Central memory CD8-positive, alpha-beta T cell (primary cell): Measurements from ENCODE around the gene BABAM2.

Experiments used
- ATAC-seq: fragments of 150-1000 bp; cut with Tn5 transposase; replicated peaks from 2 replicates; pipeline ENCODE4 v1.10.0; 2022; ENCODE audit warnings: mild to moderate bottlenecking, moderate FRiP score, moderate number of reproducible peaks; ENCODE audit not compliant: poor library complexity, severe bottlenecking; ENCODE audit errors: extremely low read depth
- DNase-seq, 2 donors: peaks; one replicate each; pipeline ENCODE4 v3.0.0; 2021; ENCODE audit warnings: low spot score in 2 of 2
- H3K27ac Mint-ChIP-seq: one replicate; pipeline ENCODE4 v1.8.0; 2022; ENCODE audit warnings: low read depth, mild to moderate bottlenecking, moderate library complexity, mixed read lengths
- H3K27me3 Mint-ChIP-seq: one replicate; pipeline ENCODE4 v1.8.0; 2022; ENCODE audit warnings: mixed read lengths
- H3K36me3 Mint-ChIP-seq: one replicate; pipeline ENCODE4 v1.8.0; 2022; ENCODE audit warnings: mild to moderate bottlenecking, moderate library complexity, mixed read lengths; ENCODE audit not compliant: insufficient read depth
- H3K4me1 Mint-ChIP-seq: one replicate; pipeline ENCODE4 v1.8.0; 2022; ENCODE audit warnings: mixed read lengths
- H3K4me3 Mint-ChIP-seq: one replicate; pipeline ENCODE4 v1.8.0; 2022; ENCODE audit warnings: mild to moderate bottlenecking, moderate library complexity, mixed read lengths
- H3K9me3 Mint-ChIP-seq: one replicate; pipeline ENCODE4 v1.8.0; 2022; ENCODE audit warnings: mixed read lengths

The BABAM2 gene

DNA sequence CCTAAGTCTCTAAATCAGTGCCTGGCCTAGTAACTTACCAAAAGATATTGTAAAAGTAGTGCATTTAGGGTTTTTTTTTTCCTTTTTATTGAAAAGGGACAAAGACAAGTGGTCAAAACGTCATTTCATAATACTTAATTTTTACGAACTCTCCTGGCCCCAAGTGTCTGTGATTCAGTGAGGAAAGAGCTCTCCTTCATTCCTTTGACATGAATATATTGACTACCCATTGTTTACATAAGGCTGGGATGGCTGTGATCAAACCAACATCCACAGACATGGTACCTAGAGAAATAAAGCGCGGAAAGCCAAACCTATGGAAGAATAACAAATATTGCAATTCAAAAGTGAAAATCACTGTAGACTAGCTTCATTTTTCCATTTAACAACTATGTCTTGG, 198.4 kb downstream of the BABAM2 start:
- H3K4me3 Mint-ChIP-seq = no peak overlapping the region

DNA sequence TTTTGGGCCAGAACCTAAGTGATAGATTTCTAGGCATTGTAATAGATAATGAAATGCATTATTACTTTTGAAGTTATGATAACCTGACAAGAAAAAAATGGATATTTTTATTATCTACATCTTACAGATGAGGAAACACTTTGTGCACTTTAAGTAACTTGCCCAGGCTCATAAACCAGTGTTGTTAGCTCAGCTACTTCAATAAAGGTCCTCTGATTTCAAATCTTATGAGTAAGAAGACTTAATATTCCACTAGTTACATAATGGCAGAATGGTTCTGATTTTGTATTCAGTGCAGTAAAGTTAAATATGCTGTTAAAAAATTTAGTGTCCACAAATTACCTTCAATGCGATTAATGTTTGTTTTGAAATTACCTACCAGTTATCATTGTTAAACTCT, 199.0 kb downstream of the BABAM2 start:
- H3K36me3 Mint-ChIP-seq = no peaks in the 10 kb centered on the region
- no peaks in the 10 kb centered on the region for H3K27me3 Mint-ChIP-seq
- peaks cover 5% of the 10 kb centered on the region for H3K4me1 Mint-ChIP-seq
- DNase-seq (no peak), ATAC-seq (no peak)
- no peaks in the 10 kb centered on the region for H3K9me3 Mint-ChIP-seq
- no peak overlapping the region for H3K4me3 Mint-ChIP-seq
- no peak overlapping the region for H3K27ac Mint-ChIP-seq

More for the DNA sequence above, 198.4 kb downstream of the BABAM2 start:
- Mint-ChIP-seq H3K27ac (no peak overlapping the region), H3K27me3 (no peaks in the 10 kb centered on the region), H3K36me3 (no peaks in the 10 kb centered on the region), H3K4me1 (peaks cover 5% of the 10 kb centered on the region), H3K9me3 (no peaks in the 10 kb centered on the region)
- ATAC-seq = no peak
- no peak for DNase-seq

DNA sequence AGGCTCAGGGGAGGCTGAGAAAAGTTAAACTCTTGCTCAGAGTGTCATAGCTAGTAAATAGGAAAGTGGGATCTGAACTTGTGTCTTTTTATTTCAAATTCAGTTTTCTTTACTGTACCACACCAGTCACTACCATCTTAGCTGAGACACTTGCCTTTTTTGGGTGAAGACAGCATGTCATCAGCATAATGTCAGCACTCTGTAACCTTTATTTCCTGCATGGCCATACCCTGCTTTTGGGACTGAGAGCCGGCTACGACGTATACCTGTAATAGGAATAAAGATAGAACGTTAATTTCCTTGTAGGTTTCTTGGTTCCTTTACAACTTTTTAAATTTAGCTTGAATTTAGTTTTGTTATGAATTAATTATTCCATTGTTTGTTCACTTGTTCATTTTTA, 202.8 kb downstream of the BABAM2 start:
- H3K4me1 Mint-ChIP-seq = peaks cover 5% of the 10 kb centered on the region
- H3K27ac Mint-ChIP-seq = no peak overlapping the region
- ATAC-seq = no peak
- no peaks in the 10 kb centered on the region for H3K9me3 Mint-ChIP-seq
- DNase-seq = no peak
- no peak overlapping the region for H3K4me3 Mint-ChIP-seq
- no peaks in the 10 kb centered on the region for H3K36me3 Mint-ChIP-seq
- H3K27me3 Mint-ChIP-seq = no peaks in the 10 kb centered on the region

DNA sequence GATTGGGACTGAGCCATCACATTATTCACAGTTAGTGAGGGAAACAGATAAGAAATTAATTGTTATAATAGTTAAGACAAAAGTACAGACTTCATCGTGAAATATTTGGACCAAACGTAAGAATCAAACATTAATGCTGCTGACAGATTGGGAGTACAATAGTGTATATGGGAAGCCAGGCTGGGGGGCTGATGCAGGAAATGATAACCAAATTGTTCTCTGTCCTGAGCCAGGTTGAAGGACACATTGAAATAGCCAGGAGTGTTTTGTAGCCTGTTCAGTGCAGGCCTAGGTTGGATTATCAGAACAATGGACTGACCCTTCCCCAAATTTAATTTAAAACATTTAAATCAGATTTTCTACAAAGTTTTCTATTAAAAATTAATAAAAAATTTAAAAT, 203.2 kb downstream of the BABAM2 start:
- H3K36me3 Mint-ChIP-seq = no peaks in the 10 kb centered on the region
- no peak overlapping the region for H3K4me3 Mint-ChIP-seq
- no peaks in the 10 kb centered on the region for H3K27me3 Mint-ChIP-seq
- H3K9me3 Mint-ChIP-seq = no peaks in the 10 kb centered on the region
- no peak overlapping the region for H3K27ac Mint-ChIP-seq
- no peak for DNase-seq
- no peak for ATAC-seq
- peaks cover 5% of the 10 kb centered on the region for H3K4me1 Mint-ChIP-seq

DNA sequence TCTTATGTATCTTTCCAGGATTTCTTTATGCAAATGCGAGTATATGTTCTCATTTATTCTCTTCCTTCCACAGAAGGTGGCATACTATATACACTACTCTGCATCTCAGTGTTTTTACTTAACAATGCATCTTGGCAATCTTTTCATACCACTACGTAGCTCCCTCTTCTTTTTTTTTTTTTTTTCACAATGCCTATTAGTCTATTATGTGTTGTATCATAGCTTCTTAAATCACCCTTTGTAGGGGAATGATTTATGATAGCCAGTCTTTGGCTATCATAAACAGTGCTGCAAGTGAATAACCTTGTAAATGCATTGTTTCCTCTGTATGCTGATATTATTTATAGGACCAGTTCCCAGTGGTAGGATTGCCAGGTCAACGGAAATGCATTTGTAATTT, 204.2 kb downstream of the BABAM2 start:
- no peak for ATAC-seq
- Mint-ChIP-seq H3K36me3 (no peaks in the 10 kb centered on the region), H3K27me3 (no peaks in the 10 kb centered on the region), H3K4me1 (peaks cover 5% of the 10 kb centered on the region), H3K27ac (no peak overlapping the region), H3K9me3 (no peaks in the 10 kb centered on the region), H3K4me3 (no peak overlapping the region)
- no peak for DNase-seq

DNA sequence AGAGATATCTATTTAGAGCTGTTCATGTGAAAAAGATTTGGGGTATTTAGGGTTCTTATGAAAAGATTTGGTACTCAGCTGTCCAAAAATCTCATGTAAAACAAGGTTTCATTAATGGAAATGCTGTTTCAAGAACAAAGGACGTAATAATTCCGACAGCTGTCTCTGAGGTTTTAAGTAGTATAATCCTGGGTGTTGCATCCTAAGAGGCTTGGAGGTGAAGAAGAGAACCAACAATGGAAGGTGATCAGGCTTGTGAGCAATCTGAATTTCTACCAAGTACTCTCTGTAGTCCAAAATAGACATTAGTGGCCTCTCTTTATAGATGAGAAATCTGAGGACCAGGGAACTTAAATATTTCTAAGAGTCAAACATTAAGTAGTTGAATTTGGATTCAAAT, 205.1 kb downstream of the BABAM2 start:
- Mint-ChIP-seq H3K9me3 (no peaks in the 10 kb centered on the region), H3K27ac (no peak overlapping the region), H3K4me3 (no peak overlapping the region), H3K4me1 (peaks cover 5% of the 10 kb centered on the region), H3K27me3 (no peaks in the 10 kb centered on the region), H3K36me3 (no peaks in the 10 kb centered on the region)
- ATAC-seq = no peak
- DNase-seq = no peak

DNA sequence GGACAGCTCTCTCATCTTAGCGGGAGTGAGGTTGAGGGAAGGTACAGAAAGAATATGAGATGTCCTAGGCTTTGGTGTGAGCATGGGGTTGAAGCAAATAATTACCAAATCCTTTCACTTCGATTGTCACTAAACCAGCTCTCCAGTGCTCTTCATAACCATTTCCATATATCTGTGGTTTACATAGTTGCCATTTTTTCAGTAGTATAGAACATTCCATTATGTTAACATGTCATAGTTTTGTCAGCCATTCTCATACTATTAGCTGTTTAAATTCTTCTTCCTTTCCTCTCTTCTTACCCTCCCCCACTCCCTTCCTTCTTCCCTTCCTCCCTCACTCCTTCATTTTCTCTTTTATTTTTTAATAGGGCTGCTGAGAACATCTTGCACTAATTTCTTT, 205.9 kb downstream of the BABAM2 start:
- H3K4me3 Mint-ChIP-seq = no peak overlapping the region
- H3K4me1 Mint-ChIP-seq = peaks cover 5% of the 10 kb centered on the region
- DNase-seq (no peak), ATAC-seq (no peak)
- H3K36me3 Mint-ChIP-seq = no peaks in the 10 kb centered on the region
- no peaks in the 10 kb centered on the region for H3K27me3 Mint-ChIP-seq
- H3K9me3 Mint-ChIP-seq = no peaks in the 10 kb centered on the region
- H3K27ac Mint-ChIP-seq = no peak overlapping the region

DNA sequence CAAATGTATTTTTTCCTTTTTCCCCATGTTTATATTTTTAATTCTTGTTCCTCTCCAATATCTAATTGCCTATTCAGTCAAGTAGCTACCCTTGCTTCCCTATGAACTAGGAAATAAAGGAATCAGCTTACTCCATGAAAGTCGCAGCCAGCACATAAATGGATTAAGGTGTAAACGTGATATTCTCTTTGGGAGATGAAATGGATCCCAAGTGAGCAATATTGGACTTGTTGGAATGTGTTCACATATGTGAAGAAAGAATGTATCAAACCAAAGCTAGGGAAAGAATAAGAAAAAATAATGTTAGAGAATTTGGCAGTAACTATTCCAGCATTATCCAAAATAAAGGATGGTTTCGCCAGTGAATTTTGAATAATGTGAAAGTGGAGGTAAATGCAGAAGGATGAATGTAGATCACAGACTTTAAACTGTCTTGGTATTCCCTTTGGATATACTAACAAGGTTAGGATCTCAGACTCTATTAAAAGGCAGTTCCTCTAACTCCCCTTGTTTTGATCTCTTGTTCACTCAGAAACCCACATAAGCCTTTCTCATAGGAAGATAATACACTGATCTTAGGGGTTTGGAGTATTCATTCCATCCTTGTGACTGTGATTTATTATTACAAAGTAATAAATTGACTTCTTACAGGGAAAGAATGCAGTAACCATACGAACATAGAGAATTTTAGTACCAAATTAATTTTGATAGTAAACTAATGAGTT, 208.1 kb downstream of the BABAM2 start:
- H3K36me3 Mint-ChIP-seq = no peaks in the 10 kb centered on the region
- H3K4me3 Mint-ChIP-seq = no peak overlapping the region
- no peak for DNase-seq
- no peaks in the 10 kb centered on the region for H3K4me1 Mint-ChIP-seq
- H3K27me3 Mint-ChIP-seq = no peaks in the 10 kb centered on the region
- no peak overlapping the region for H3K27ac Mint-ChIP-seq
- H3K9me3 Mint-ChIP-seq = no peaks in the 10 kb centered on the region
- no peak for ATAC-seq

DNA sequence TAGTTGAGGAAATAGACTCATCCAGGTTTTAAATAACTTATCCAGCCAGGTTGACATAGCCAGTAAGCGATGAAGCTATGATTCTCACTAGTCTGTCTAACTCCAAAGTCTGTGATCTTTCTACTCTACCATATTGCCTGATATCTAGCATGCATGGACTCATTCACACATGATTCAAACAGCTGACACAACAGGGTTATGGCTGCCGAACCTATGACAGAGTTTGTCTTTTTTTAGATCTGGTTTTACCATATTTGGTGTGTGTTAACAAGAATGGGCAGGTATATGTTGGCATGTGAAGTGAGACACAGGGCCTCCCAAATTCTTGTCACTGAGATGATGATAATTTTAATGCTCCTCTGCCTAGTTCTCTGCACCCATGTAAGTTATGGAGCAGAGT, 210.6 kb downstream of the BABAM2 start:
- ATAC-seq = no peak
- H3K27me3 Mint-ChIP-seq = no peaks in the 10 kb centered on the region
- H3K4me1 Mint-ChIP-seq = no peaks in the 10 kb centered on the region
- no peak overlapping the region for H3K4me3 Mint-ChIP-seq
- no peak for DNase-seq
- no peaks in the 10 kb centered on the region for H3K9me3 Mint-ChIP-seq
- no peaks in the 10 kb centered on the region for H3K36me3 Mint-ChIP-seq
- H3K27ac Mint-ChIP-seq = no peak overlapping the region

DNA sequence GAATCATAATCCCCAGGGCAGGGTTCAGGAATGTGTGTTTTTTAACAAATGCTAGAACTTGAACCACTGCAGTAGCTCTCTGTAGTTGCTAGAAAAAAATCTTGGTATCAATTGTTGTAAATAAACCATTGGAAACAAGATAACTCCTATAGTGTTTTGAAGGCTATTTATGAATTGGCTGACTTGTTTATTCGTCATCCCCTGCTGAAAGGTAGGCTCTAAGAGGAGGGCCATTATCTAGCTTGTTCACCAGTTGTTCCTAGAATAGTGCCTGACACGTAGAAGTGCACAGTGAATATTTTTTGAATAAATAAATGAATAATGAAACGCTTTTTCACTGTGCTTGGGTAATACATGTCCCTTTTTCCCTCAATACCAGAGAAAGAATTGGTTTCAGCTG, 211.4 kb downstream of the BABAM2 start:
- no peak for ATAC-seq
- Mint-ChIP-seq H3K4me1 (no peaks in the 10 kb centered on the region), H3K4me3 (no peak overlapping the region), H3K9me3 (no peaks in the 10 kb centered on the region), H3K36me3 (no peaks in the 10 kb centered on the region), H3K27me3 (no peaks in the 10 kb centered on the region), H3K27ac (no peak overlapping the region)
- no peak for DNase-seq

DNA sequence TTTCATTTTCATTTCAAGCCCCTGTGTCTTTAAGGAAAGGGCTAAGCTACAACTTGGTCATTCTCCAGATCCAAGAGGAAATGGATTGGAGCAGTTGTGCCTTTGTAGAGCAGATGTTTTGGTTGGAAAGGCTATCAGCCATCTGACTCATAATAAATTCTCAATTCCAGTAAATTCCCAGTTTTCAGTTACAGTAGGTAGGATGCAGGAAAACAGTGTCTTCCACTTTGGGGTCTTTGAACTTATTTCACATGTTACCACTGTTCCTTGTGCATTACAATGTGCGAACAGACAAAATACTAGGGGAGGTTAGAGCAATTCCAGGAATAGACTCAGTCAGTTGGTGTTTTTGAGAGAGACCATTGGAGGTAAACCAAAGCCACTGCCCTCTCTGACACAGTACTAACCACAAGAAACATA, 211.9 kb downstream of the BABAM2 start:
- no peaks in the 10 kb centered on the region for H3K27me3 Mint-ChIP-seq
- no peak for DNase-seq
- H3K36me3 Mint-ChIP-seq = no peaks in the 10 kb centered on the region
- H3K4me1 Mint-ChIP-seq = no peaks in the 10 kb centered on the region
- no peak overlapping the region for H3K27ac Mint-ChIP-seq
- H3K9me3 Mint-ChIP-seq = no peaks in the 10 kb centered on the region
- H3K4me3 Mint-ChIP-seq = no peak overlapping the region
- ATAC-seq = no peak

DNA sequence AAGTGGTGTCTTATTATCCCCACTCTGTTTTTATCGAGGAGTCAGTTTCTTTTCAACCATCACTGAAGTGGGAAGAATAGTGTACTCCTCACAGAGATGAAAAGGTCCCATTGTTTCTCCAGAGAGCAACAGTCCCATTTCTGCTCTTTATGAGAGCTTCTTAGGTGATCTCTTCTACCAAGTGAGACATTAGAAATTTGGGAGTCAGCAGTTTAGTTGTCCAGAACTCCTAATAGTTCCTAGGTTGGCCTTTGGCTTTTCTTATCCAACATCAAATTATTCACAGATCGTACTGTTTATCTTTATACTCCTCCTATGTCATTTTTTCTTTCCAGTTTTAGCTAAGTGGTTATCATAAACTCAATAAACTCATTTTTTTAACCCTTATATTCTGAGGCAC, 213.1 kb downstream of the BABAM2 start:
- H3K27ac Mint-ChIP-seq = no peak overlapping the region
- no peaks in the 10 kb centered on the region for H3K4me1 Mint-ChIP-seq
- ATAC-seq (no peak), DNase-seq (no peak)
- H3K36me3 Mint-ChIP-seq = no peaks in the 10 kb centered on the region
- no peaks in the 10 kb centered on the region for H3K27me3 Mint-ChIP-seq
- no peaks in the 10 kb centered on the region for H3K9me3 Mint-ChIP-seq
- no peak overlapping the region for H3K4me3 Mint-ChIP-seq

DNA sequence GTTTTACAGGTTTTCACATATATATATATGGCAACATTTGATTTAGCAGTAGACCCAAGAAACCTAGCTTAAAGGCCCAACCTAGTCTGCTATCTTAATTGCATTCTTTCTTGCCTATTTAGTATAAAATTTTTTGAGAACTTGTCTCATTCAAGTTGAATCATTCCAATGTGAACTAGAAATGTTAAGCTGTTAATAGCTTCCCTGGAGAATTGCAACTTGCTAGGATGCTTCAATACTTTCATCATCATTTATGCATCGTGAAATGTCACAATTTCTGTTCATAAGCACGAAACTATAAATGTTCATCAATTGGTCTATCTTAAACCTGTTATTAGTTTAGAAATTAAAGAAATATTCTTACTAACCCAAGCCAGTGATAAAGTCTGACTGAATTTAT, 217.6 kb downstream of the BABAM2 start:
- Mint-ChIP-seq H3K36me3 (no peaks in the 10 kb centered on the region), H3K4me1 (peaks cover 19% of the 10 kb centered on the region), H3K27ac (no peak overlapping the region), H3K27me3 (no peaks in the 10 kb centered on the region), H3K4me3 (no peak overlapping the region), H3K9me3 (no peaks in the 10 kb centered on the region)
- ATAC-seq (no peak), DNase-seq (no peak)
